ENCODE data around the gene IKZF3.
A peak's percentile ranks its signal among the peaks of the same experiment; 100 is the strongest.

The IKZF3 gene

DNA sequence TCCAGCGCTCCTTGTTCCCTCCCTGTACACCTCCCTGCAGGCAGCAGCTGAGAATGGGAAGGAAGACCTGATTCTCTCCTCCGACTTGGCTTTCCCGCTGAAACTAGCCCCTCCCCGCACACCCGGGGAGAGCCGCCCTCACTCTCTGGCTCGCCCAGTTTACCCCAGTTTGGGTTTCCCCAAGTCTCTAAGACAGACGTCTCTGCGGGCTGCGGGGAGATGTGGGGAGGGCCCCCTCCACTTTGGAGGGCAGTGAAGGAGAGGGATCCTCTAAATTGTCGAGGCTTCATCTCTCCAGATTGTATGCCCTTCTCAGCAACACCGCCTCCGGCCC, 125.6 kb downstream of the IKZF3 start:
- Histone ChIP-seq H2AFZ (peak overlapping the region; percentile 91), H3K79me2 (no peaks in the 10 kb centered on the region), H3K4me1 (peaks cover 4% of the 10 kb centered on the region), H3K4me2 (ENCODE audit: low read length) (peak overlapping the region; percentile 99), H3K27me3 (ENCODE audit: control insufficient read depth, insufficient read depth, low read length) (no peaks in the 10 kb centered on the region), H3K9ac (no peak overlapping the region), H3K36me3 (ENCODE audit: control insufficient read depth, insufficient read depth, low read length) (no peaks in the 10 kb centered on the region), H3K9me3 (ENCODE audit: control insufficient read depth, low read length) (no peaks in the 10 kb centered on the region), H3K27ac (peak overlapping the region; percentile 95), H3K4me3 (ENCODE audit: low read depth, low read length) (peak overlapping the region; percentile 87)
- TF ChIP-seq, protein P1, sequence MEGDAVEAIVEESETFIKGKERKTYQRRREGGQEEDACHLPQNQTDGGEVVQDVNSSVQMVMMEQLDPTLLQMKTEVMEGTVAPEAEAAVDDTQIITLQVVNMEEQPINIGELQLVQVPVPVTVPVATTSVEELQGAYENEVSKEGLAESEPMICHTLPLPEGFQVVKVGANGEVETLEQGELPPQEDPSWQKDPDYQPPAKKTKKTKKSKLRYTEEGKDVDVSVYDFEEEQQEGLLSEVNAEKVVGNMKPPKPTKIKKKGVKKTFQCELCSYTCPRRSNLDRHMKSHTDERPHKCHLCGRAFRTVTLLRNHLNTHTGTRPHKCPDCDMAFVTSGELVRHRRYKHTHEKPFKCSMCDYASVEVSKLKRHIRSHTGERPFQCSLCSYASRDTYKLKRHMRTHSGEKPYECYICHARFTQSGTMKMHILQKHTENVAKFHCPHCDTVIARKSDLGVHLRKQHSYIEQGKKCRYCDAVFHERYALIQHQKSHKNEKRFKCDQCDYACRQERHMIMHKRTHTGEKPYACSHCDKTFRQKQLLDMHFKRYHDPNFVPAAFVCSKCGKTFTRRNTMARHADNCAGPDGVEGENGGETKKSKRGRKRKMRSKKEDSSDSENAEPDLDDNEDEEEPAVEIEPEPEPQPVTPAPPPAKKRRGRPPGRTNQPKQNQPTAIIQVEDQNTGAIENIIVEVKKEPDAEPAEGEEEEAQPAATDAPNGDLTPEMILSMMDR (IDR thresholded peaks at IDR 0.05) = no peak

DNA sequence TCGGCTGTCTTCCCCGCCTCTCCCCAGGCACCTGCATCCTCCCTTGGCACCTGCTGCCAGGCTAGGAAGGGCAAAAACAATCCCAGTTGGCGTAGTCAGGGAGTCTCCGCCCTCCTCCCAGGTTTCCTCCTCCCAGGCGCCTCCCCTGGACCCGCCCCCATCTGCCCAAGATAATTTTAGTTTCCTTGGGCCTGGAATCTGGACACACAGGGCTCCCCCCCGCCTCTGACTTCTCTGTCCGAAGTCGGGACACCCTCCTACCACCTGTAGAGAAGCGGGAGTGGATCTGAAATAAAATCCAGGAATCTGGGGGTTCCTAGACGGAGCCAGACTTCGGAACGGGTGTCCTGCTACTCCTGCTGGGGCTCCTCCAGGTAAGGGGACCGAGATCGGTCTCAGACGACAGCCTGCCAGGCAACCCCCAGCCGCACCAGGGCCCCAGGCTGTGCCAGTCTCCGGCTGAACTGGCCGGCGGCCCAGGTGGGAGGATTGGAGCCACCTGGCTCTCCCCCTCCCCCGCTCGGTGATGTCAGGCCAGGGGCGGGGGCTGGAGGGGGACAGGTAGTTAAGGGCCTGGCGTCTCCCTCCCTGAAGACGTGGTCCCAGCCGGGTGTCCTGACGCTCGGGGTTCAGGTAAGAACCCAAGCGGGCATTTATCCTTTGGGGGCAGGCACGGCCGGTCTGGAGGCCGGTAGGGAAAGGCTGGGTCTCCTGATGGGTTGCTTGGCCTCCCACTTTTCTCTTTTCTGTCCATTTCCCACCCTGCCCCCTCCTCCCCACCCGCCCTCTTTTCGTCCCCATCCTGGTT, 126.1 kb downstream of the IKZF3 start, which contains the start of gene GRB7:
Gene GRB7 (plus strand): TSS at position 179 of the 808 bp plus-strand sequence. CDS start 4,364 bp downstream, outside the sequence.
- peak within 1 kb of the TSS; percentile 87 for H3K4me3 ChIP-seq (ENCODE audit: low read depth, low read length)
- peak within 1 kb of the TSS; percentile 95 for H3K27ac ChIP-seq

DNA sequence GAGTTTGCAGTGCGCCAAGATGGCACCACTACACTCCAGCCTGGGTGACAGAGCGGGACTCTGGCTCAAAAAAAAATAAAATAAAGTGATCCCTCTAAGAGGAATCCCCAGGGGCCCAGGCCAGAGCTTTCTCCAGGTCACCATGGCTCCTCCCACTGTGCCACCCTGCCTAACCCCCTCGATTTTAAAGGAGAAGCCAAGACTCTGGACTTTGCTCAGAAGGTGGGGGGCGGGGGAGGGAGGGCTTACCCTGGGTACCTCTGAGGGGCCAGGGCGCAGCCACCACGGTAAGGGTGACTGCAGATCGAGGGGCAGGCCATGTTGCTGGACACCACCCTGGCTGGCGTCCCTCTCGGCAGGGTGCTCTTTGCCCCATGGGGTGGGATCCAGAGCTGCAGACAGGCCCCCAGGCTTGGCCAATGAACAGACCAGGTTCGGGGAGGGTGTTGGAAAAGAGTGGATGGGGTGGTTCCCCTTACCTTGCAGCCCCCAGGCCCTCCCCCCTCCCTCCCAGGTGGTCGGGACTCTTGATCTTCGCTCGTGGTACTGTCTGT, 126.8 kb downstream of the IKZF3 start:
- Histone ChIP-seq H3K4me2 (ENCODE audit: low read length) (peak overlapping the region; percentile 99), H3K27ac (peak overlapping the region; percentile 95), H3K4me1 (peaks cover 4% of the 10 kb centered on the region), H3K36me3 (ENCODE audit: control insufficient read depth, insufficient read depth, low read length) (no peaks in the 10 kb centered on the region), H3K4me3 (ENCODE audit: low read depth, low read length) (peak overlapping the region; percentile 87), H3K9ac (no peak overlapping the region), H2AFZ (peak overlapping the region; percentile 91), H3K79me2 (no peaks in the 10 kb centered on the region), H3K9me3 (ENCODE audit: control insufficient read depth, low read length) (no peaks in the 10 kb centered on the region), H3K27me3 (ENCODE audit: control insufficient read depth, insufficient read depth, low read length) (no peaks in the 10 kb centered on the region)
- TF ChIP-seq, protein P1 (IDR thresholded peaks at IDR 0.05) = no peak

More for the DNA sequence above, 126.1 kb downstream of the IKZF3 start, which contains the start of gene GRB7:
- H3K79me2 ChIP-seq = no peaks in the 10 kb centered on the region
- TF ChIP-seq, protein P1 (IDR thresholded peaks at IDR 0.05) = no peak
- peak within 1 kb of the TSS; percentile 91 for H2AFZ ChIP-seq
- H3K4me2 ChIP-seq (ENCODE audit: low read length) = peak within 1 kb of the TSS; percentile 99
- no peaks in the 10 kb centered on the region for H3K9me3 ChIP-seq (ENCODE audit: control insufficient read depth, low read length)
- no peaks in the 10 kb centered on the region for H3K36me3 ChIP-seq (ENCODE audit: control insufficient read depth, insufficient read depth, low read length)
- H3K9ac ChIP-seq = peak within 1 kb of the TSS; percentile 43
- H3K4me1 ChIP-seq = peaks cover 4% of the 10 kb centered on the region
- no peaks in the 10 kb centered on the region for H3K27me3 ChIP-seq (ENCODE audit: control insufficient read depth, insufficient read depth, low read length)

DNA sequence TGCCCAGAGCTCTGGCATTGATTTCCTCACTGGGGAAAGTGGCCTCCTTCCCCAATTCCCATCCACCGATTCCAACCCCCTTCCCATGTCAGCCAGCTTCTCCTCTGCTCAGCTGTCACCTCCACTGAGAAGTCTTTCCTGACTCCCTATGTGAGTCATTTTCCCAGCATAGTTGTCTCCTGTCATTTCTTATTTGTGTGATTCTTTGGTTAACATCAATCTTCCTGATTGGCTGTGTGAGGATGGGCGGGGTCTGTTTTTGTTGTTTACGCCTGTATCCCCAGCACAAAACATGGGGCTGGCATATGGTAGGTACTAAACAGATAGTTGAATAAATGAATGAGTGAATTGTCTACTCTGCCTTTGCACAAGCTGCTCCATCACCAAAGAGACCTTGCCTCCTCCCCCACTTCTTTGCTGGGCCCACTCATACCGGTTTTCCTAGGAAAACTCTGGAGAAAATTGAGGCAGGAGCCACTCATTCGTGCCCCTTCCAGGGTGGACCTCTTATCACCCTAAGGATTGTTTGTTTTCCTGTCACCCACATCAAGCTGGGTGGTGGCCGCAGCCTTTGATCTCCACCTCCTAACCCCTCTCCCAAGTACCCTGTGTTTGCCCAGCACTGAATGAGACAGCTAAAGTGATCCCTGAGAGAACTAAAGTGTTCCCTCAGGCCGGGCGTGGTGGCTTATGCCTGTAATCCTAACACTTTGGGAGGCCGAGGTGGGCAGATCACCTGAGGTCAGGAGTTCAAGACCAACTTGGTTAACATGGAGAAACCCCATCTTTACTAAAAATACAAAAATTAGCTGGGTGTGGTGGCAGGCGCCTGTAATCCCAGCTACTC, 127.6 kb downstream of the IKZF3 start:
- H3K4me2 ChIP-seq (ENCODE audit: low read length) = no peak overlapping the region
- no peak overlapping the region for H3K9ac ChIP-seq
- no peak overlapping the region for H2AFZ ChIP-seq
- H3K27me3 ChIP-seq (ENCODE audit: control insufficient read depth, insufficient read depth, low read length) = no peaks in the 10 kb centered on the region
- no peaks in the 10 kb centered on the region for H3K36me3 ChIP-seq (ENCODE audit: control insufficient read depth, insufficient read depth, low read length)
- H3K4me3 ChIP-seq (ENCODE audit: low read depth, low read length) = no peak overlapping the region
- H3K4me1 ChIP-seq = peaks cover 4% of the 10 kb centered on the region
- H3K79me2 ChIP-seq = no peaks in the 10 kb centered on the region
- no peaks in the 10 kb centered on the region for H3K9me3 ChIP-seq (ENCODE audit: control insufficient read depth, low read length)
- H3K27ac ChIP-seq = no peak overlapping the region
- TF ChIP-seq, protein P1 (IDR thresholded peaks at IDR 0.05) = no peak

Data from parathyroid adenoma (tissue), 2 donors.